NOMO-1 (cell line): Measurements from ENCODE around the gene TSEN54.

Source experiments
- DNase-seq, 2 experiments: peaks; one replicate each; lab custom pipeline; 2025; ENCODE audit not compliant: unreplicated experiment in 2 of 2; lab: John Stamatoyannopoulos, UW

Gene TSEN54

GRCh38 chr17:75561927-75562603, 45.7 kb downstream of the TSEN54 start:
- no peak for DNase-seq

- DNase-seq, result no peak
Measured at GRCh38 chr17:75563063-75563758, 46.9 kb downstream of the TSEN54 start.

DNA sequence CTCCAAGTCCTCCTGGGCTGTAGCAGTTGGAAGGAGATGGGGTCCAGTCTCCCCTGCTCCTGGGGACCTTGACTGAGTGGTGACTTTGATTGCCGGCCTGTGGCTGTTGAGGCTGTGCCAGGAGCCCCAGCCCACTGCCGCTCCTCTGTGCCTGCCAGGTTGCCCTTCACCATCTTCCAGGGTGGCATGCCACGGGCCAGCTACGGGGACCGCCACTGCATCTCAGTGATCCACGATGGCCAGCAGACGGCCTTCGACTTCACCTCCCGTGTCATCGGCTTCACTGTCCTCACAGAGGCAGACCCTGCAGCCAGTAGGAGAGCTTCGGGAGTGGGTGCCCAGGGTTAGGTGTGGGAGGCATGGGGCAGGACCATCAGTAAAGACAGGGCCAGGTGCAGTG, 47.9 kb downstream of the TSEN54 start:
- DNase-seq, result no peak

DNA sequence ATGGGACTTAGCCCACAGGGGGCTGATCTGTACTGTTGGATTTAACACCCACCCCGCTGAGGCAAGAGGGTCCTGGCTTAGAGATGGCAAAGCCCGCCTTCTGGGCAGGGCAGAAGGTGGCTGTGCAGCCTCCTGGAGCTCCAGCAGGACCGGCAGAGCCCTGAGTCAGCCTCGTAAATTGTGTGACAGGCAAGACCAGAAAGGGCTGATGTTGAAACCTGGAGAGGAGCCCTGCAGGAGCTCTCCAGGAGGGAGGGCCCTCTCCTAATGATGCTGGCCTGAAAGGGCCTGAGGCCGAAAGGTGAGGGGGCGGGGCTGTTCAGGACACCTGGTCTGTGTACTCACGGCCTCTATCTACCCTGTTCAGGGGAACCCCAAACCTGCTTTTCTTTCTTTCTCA, 48.7 kb downstream of the TSEN54 start:
- DNase-seq, result peak; percentile 8 to 24

- DNase-seq, result no peak
Measured at GRCh38 chr17:75565618-75566017, 49.3 kb downstream of the TSEN54 start.

- DNase-seq, result no peak
Measured at GRCh38 chr17:75566416-75566815, 50.1 kb downstream of the TSEN54 start.

GRCh38 chr17:75566834-75567233, 50.5 kb downstream of the TSEN54 start:
- peak; percentile 39 to 62 for DNase-seq

DNA sequence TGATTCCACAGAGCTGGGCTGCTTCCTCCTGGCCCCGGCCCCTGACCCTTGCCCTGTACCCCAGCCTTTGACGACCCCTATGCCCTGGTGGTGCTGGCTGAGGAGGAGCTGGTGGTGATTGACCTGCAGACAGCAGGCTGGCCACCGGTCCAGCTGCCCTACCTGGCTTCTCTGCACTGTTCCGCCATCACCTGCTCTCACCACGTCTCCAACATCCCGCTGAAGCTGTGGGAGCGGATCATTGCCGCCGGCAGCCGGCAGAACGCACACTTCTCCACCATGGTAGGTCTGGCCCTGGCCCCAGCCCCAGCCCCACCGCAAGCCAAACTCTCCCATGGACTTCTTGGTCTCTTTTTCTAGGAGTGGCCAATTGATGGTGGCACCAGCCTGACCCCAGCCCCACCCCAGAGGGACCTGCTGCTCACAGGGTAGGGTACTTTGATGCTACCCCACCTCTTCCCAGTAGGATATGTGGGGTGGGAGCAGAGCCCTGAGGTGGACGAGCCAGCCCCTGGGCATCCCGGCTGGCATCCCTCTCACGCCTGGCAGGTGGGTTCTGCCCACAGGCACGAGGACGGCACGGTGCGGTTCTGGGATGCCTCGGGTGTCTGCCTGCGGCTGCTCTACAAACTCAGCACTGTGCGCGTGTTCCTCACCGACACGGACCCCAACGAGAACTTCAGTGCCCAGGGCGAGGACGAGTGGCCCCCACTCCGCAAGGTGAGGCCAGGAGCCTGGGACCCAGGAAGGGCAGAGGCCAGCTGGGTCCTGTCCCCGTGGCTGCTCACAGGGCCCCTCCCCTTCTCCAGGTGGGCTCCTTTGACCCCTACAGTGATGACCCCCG, 52.3 kb downstream of the TSEN54 start:
- DNase-seq, result no peak

GRCh38 chr17:75570034-75570676, 53.8 kb downstream of the TSEN54 start:
- no peak for DNase-seq

DNA sequence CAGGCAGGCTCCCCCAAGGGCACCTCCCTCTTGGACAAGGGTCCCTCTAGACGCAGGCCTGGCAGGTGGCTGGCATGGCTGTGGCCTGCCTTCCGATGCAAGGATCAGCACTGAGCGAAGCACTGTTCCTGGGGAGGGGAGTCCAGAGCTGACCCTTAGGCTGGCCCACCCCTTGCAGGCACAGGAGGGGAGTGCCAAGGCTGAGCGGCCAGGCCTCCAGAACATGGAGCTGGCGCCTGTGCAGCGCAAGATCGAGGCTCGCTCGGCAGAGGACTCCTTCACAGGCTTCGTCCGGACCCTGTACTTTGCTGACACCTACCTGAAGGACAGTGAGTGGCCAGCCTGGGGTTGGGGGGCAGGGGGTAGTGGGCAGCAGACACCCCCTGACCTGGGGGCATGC, 54.4 kb downstream of the TSEN54 start:
- DNase-seq, result no peak

- DNase-seq, result peak; percentile 92 to 97
Measured at GRCh38 chr17:75571197-75571884, 55.0 kb downstream of the TSEN54 start.

- peak in 1 of 2 experiments; percentile 25 for DNase-seq
Measured at GRCh38 chr17:75571885-75572215, 55.5 kb downstream of the TSEN54 start.

DNA sequence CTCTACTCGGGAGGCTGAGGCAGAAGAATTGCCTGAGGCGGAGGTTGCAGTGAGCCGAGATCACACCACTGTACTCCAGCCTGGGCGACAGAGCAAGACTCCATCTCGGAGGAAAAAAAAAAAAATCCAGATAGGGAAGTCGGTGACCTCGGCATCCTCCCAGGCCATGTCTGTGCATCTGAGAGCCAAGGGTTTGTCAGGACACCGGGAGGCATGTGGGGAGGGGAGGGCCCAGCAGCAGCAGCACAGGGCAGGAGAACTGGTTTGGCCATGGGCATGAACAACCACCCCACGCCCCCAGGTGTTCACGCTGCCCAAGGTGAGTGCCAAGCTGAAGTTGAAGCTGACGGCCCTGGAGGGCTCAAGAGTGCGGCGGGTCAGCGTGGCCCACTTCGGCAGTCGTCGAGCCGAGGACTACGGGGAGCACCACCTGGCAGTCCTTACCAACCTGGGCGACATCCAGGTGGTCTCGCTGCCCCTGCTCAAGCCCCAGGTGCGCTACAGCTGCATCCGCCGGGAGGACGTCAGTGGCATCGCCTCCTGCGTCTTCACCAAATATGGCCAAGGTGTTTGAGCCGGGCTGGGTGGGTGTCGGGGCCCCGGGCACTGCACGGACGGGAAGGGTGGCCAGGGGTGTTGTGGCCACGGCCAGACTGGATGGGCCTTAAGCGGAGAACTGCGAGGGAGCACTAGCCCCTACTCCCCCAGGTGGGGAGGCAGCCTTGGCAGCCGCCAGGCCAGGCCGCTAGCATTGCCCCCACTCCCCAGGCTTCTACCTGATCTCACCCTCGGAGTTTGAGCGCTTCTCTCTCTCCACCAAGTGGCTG, 56.6 kb downstream of the TSEN54 start:
- DNase-seq, result no peak

GRCh38 chr17:75573540-75573957, 57.2 kb downstream of the TSEN54 start:
- DNase-seq, result no peak

GRCh38 chr17:75573994-75574393, 57.7 kb downstream of the TSEN54 start:
- no peak for DNase-seq
